HG02840 (cell line): Measurements from ENCODE around the gene TECPR2.

Experiments used
- ATAC-seq: cut with Tn5 transposase; IDR thresholded peaks from one replicate; pipeline ENCODE4 v1.9.1; 2021; ENCODE audit warnings: mild to moderate bottlenecking, moderate library complexity, moderate number of reproducible peaks; ENCODE audit not compliant: unreplicated experiment, low FRiP score

The TECPR2 gene

DNA sequence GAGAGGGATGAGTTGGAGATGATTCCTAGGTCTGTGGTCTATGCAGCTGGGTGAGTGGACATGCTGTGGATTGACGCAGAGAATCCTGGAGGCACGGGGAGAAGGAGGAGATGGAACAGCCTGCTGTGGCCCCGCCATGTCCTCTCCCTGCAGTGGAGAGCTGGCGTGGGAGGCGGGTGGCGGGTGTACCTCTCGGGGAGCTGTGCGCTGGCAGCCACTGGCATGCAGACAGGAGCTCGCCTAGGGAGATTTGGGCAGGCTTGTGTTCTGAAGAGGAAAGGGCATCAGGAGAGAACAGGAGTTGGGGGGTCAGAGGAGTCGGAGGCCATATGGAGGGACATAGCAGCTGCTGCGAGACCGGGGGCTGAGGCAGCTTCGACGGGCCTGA lies 56.1 kb downstream of the TECPR2 start:
- no peak for ATAC-seq

DNA sequence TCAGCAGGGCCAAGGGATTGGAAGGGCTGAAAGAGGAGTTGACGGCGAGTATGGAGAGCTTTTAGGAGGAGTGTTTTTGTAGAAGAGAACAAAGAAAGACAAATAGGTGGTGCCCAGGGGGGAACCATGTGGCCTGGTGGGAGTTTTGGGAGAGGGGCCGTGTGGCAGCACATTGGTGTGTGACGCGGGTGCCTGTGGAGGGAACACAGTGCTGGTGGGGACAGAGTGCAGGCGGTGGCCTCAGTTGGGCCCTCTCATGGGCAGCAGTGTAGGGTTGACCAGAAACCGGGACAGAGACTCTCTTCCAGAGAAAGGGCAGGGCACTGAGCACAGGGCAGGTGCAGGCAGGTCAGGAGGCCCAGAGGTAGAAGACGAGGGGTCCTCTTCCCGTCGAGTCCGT lies 56.5 kb downstream of the TECPR2 start:
- no peak for ATAC-seq

DNA sequence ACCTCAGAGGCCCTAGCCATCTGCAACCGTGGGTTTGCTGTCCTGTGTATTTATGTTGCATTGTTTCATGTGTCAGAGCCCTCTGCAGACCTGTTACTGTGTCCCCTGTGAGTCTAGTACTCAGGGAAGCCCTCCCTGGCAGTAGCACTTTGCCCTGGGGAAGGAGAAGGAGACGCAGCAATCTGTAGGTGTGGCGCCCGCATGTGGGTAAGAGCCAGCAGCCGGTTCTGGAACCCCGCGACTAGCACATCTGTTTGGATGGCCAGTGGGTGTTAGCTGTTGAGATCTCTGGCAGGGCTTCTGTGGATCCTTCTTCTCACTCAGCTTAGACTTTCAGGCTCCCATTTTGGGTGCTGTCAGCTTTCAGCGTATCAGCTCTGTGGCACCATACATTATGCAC lies 57.0 kb downstream of the TECPR2 start:
- ATAC-seq, result no peak

DNA sequence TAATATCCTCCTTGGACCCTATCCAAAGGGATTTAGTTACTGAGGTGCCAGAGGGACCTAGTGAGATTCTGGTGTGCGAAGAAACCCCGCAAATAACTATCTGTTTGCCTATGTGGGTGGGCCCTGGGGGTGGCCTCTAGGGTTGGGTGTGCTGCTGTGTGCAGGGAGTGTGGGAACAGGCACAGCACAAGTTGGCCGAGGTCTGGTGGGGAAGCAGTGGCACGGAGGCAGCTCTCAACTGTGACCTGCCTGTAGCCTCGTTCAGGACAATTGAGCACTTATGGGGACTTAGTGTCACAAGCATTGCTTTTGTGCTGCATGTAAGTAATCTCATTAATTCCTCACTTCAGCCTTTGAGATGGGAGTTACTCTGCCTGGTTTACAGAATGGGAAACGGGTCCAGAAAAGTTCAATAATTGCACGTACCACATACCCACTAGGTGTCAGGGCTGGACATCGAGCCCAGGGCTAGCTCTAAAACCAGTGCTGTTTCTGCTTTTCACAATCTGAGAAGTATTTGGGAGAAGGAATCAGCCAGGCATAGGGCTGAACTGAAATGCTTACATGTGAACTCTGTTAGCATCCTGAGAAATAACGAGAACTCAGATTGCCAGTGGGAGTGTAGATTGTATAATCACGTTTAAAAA lies 58.8 kb downstream of the TECPR2 start:
- ATAC-seq, result no peak

DNA sequence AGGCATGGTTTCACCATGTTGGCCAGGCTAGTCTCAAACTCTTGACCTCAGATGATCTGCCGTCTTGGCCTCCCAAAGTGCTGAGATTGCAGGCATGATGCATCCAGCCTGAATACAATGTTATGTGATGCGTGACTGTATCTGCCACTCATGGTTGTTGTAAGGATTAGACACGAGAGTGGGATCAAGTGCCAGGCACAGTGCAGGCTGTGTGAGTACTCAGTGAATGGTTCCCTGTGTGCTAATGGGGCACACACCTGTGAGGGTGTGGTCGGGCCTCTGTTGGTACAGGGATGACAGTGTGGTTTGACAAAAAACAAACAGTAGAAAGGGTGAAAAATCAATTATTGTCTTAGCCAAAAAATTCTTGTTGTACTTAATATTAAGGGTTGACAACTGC lies 61.8 kb downstream of the TECPR2 start:
- ATAC-seq, result no peak

DNA sequence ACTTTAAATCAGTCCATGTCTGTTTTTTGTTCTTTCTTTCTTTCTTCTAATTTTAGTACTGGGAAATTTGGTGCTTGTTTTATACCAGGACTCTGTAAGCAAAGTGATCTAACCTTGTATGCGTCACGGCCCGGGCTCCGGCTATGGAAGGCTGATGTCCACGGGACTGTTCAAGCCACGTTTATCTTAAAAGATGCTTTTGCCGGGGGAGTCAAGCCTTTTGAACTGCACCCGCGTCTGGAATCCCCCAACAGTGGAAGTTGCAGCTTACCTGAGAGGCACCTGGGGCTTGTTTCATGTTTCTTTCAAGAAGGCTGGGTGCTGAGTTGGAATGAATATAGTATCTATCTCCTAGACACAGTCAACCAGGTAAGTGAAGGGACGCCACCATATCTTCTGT lies 62.2 kb downstream of the TECPR2 start:
- no peak for ATAC-seq

DNA sequence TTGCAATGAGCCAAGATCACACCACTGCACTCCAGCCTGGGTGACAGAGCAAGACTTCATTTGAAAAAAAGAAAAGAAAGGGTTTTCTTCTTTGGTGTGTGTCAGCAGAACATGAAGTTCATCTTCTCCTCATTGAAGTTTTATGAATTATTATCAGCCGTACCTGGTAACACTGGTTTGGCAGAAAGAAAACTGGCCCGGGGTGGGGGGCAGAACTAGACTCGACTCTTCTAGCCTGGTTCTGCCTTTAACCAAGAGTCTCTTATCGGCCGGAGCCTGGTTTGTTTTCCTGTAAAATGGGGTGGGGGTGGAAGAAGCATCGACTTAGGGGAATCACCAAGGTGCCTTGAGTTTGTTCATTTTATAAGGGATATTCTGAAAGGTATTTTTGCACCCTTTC lies 64.1 kb downstream of the TECPR2 start:
- no peak for ATAC-seq

DNA sequence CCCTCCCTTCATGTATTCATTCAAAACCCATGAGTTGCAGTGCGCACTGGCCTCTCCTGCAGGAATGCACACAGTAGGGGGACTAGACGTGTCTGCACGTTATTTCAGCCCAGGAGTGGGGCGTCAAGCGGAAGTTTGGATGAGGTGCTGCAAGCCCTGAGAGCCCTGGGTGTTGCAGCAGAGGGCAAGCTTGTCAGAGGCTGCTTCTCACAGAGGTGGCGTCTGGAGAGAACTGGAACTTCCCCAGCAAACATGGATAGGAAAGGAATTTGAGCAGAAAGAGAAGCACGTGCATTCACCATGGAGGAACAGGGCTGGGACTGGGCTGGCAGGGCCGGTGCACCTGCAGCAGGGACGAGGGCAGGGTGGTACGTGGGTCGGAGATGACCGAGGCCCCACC lies 64.9 kb downstream of the TECPR2 start:
- no peak for ATAC-seq

DNA sequence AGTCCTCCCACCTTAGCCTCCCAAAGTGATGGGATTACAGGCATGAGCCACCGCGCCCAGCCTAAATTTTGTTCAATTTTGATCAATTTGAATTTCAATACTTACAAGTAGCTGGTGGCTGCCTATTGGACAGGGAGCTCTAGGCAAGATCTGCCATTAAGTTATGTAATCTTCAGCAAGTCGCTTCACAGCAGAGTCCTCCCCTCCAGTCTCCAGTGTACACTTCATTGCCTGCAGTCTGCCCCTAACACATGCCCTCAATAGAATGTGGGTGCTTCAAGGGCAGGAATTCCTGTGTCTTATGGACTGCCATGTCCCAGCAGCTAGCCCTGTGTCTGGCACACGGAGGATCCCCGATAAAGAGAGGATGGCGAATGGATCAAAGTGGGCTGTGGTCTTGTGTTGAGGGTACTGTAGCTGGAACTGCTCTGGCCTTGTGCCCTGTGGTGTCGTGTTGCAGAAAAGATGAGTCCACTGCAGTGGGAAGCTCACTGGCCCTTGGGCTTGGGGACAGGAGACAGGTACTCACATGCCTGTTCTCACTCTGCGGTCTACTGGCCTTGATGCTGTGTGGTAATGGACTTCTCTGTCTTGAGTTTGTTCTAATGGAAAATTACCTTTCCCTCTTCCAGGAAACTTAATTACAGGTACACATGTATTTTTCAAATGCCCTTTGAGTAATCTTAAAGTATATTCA lies 67.6 kb downstream of the TECPR2 start:
- no peak for ATAC-seq

DNA sequence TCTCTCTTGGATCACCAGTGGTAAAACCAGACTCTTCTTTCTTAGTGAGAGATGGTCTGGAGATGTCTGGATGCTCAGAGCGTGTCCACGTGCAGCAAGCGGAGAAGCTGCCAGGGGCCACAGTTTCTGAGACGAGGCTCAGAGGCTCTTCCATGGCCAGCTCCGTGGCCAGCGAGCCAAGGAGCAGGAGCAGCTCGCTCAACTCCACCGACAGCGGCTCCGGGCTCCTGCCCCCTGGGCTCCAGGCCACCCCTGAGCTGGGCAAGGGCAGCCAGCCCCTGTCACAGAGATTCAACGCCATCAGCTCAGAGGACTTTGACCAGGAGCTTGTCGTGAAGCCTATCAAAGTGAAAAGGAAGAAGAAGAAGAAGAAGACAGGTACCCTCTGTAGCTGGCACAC lies 69.0 kb downstream of the TECPR2 start:
- ATAC-seq, result no peak

DNA sequence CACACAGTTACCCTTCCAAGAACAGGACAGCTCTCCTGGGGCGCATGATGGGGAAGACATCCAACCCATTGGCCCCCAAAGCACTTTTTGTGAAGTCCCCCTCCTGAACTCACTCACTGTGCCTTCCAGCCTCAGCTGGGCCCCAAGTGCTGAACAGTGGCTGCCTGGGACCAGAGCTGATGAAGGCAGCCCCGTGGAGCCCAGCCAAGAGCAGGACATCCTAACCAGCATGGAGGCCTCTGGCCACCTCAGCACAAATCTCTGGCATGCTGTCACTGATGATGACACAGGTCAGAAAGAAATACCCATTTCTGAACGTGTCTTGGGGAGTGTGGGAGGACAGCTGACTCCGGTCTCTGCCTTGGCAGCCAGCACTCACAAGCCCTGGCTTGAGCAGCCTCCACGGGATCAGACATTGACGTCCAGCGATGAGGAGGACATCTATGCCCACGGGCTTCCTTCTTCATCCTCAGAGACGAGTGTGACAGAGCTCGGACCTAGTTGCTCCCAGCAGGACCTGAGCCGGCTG lies 72.0 kb downstream of the TECPR2 start:
- no peak for ATAC-seq

DNA sequence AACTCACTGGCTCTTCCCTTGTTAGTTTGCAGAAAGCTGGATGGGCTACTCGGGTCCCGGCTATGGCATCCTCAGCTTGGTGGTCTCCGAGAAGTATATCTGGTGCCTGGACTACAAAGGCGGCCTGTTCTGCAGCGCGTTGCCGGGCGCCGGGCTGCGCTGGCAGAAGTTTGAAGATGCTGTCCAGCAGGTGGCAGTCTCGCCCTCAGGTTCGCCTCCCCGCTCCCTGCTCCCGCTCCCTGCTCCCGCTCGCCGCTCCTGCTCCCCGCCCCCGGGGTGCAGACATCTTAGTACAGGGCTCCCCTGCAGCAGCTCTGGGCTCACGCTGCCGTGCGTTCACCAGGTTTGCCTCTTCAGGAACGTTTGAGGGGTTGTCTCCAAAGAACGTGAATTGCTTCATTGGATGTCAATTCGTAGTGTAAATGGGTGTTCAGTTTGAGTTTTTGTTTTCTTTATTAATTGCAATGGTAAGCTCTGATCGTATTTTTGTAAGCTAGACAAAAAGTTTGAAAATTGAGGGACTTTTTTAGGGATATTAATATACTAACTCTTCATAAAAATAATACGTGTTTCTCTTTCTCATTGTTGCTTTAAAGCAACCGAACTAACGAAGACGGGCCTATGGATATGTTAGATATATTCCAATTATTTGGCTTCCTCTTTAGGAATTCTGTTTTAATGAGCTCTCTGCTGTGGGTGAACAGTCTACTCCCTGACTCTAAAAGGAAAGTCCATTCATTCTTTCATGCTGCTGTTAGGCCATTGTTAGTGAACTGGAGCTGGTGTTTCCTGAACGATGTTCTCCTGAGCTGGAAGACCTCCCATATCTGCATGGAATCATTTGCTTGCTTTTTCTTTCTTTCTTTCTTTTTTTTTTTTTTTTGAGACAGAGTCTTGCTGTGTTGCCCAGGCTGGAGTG lies 75.5 kb downstream of the TECPR2 start:
- no peak for ATAC-seq

DNA sequence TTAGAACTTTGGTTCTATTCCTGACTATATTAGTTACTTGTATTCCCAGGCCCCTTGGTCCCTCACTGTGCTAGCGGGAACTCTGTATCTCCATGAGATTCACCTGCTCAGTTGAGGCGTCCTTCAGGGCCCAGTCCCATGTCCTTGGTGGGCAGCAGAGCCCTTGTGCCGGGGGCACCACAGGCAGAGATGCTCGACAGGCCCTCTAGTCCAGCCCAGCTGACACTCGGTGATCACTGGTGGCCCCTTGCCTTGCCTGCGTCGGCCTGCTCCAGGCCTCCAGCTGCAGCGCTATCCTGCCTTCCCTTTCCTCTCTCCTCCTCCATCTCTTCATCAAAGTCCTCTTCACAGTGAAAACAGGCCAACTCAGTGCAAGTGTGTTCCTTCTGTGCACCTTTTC lies 76.8 kb downstream of the TECPR2 start:
- ATAC-seq, result no peak

DNA sequence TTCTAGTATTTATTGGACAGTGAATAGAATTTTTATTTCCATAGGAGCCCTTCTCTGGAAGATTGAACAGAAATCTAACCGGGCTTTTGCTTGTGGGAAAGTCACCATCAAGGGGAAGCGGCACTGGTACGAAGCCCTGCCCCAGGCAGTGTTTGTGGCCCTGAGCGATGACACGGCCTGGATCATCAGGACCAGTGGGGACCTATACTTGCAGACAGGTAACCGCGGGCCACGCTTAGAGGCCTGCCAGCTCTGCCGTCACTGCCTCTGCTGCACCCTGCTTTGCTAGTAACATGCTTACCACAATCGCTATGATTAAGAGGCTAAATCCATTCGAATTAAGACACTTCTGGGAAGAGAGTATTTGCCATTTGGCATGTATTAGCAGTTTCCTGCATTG lies 77.7 kb downstream of the TECPR2 start:
- ATAC-seq, result no peak

DNA sequence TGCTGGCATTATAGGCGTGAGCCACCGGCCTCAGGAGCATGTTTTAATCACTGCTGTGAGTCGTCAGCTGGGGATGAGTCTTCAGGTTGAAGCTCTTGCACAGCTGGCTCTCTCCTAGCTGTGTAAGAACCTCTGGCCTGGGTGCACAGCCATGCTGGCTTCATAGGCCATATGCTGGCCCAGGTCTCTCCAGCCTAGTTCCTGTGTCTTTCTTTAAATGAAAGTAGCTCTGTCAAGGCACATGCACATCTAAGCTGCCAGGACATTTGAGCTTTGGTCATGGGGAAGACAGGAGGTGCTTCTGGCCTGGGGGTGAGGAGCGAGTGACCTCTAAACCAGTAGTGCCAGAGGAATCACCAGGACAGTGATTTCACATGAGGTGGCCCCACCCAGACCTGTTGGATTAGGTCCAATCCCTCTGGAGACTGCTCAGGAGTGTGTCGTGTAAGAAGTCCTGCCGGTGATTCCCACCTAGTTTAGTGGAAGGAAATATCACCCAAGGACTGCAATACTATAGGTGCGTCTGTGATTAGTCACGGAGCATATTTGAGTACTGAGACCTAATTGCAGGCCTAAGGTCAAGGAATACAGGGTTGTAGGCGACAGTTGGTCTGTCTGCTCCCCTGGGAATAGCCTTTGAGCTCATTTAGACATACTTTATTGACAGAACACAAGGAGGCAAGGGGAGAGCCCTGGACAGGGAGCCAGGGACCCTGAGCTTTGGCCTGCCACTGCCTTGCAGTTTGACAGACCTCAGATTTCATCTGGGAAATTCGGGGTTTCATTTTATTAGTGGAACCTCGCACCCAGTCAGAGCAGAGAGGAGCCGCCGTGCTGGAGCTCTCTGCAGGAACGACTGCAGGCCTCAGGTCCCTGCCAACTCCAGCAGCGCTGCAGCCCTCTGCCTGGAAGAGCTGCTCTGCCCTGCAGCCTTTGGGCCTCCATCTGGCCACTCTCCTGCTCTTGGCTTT lies 79.8 kb downstream of the TECPR2 start:
- no peak for ATAC-seq

DNA sequence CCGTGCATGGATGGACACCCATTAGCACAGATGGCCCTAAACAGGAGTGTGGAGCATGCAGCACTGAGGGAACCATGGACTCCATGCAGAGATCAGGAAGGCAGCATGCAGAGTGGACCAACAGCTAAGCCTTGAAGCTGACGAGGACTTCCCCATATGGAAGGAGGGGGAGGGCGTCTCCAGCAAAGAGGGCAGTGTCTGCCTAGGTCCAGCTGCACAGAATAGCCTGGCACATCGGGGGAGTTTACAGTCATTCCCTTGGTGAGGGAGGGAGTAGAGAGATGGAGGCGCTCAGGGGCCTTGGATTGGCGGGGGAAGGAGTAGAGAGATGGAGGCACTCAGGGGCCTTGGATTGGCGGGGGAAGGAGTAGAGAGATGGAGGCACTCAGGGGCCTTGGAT lies 82.3 kb downstream of the TECPR2 start:
- no peak for ATAC-seq

DNA sequence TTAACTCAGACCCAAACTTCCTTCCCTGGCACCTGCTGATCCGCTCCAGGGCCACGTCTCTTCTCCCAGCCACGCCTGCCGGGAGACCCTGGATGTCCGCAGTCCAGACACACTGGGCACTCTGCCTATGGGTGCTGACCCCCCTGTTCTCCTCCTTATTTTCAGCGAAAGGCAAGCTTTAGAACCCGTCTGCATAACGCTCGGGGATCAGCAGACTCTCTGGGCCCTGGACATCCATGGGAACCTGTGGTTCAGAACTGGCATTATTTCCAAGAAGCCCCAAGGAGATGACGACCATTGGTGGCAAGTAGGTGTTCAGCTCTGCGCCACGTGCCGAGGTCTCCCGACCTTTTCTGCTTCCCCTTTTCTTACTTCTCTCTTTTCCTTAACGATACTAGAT lies 82.9 kb downstream of the TECPR2 start:
- ATAC-seq, result no peak

DNA sequence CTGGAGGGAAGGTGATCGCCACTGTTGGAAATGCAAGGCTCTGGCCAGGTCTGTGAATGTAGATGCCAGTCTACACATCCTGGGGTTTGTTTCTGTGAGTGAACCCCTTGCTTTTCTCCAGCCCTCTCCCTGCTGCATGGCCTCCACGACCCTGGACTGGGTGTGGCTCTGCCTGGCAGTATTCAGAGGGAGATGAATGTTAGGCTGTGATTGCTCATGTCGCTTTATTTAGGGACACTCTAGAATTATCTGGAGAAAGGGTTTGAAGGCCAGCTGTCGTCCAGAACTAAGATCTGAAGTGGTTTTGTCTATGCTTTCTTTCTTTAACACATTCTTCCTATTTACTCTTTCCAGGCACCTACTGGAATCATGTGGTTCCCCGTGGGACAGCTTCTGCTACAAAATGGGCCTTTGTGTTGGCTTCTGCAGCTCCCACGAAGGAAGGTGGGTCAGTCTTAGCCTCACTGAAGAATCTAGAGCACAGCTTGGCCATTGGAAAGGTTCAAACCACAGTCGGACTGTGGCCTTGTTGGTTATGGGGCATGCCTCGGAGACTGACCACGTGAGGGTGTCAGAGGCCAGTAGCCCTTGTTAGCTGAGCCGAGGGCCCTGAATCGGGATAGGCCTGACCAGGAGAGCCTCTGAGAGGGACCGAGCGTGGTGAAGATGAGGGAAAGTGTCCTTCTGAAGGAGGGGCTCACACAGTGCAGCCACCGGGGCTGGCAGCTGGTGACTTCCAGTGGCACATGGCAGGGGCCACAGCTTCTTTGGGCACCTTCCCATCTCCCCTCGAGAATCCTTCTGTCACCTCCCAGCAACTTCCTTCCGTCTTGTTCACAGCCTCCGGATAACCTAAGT lies 87.7 kb downstream of the TECPR2 start:
- ATAC-seq, result no peak

DNA sequence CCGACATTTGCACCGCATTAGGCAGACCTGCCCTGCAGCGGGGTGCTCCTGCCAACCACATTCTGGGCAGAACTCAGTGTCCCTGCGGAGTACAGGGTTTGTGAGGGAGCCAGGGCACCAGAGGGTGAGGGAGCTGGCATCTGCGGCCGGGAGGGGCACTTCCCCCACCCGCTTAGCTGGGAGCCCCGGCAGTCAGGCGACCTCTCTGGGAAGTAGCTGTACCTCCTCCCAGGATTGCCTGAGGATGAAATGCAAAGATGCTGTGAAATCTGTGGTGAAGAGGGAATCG lies 88.3 kb downstream of the TECPR2 start:
- ATAC-seq, result no peak
